HG02870 (cell line): ENCODE data around the gene TGM3.
"Not testable (repeated sequence)": the region's sequence is repeated elsewhere in the genome, so short reads cannot be mapped to it uniquely, and the experiment has no call there.

Source experiments
- ATAC-seq: cut with Tn5 transposase; IDR thresholded peaks from one replicate; pipeline ENCODE4 v1.9.1; 2021; ENCODE audit warnings: mild to moderate bottlenecking, moderate library complexity; ENCODE audit not compliant: unreplicated experiment

TGM3 gene, protein sequence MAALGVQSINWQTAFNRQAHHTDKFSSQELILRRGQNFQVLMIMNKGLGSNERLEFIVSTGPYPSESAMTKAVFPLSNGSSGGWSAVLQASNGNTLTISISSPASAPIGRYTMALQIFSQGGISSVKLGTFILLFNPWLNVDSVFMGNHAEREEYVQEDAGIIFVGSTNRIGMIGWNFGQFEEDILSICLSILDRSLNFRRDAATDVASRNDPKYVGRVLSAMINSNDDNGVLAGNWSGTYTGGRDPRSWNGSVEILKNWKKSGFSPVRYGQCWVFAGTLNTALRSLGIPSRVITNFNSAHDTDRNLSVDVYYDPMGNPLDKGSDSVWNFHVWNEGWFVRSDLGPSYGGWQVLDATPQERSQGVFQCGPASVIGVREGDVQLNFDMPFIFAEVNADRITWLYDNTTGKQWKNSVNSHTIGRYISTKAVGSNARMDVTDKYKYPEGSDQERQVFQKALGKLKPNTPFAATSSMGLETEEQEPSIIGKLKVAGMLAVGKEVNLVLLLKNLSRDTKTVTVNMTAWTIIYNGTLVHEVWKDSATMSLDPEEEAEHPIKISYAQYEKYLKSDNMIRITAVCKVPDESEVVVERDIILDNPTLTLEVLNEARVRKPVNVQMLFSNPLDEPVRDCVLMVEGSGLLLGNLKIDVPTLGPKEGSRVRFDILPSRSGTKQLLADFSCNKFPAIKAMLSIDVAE

DNA sequence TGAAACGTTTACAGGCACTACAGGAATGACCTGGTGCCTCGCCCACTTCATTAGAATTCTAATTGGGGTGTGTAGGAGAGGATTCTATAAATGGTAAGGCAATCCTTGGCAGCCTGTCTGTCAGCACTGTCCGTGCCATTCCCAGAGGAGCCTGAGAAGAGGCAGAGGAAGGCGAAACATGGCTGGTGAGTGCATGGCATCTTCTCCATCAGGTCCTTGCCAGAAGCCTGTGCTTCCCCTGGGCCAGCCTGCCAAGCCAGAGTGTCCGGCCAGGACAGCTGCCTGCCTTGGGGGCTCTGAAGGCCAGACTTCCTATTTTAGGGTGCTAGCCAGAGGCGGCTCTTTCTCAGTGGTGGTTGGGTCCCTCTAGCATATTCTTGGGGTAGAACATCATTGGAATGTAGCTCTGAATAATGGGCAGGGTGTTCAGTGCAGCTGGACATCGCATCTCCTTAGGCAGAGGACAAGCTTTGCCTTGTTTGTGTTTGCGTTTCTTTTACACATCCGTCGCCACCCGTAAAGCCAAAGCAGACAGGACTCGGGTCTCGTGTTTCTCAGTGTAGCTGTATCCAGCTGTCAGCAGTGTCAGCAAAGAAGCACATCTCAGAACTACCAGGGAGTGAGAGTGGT lies at the start of gene TGM3:
TGM3 (plus strand) TSS at position 116 of the 630 bp plus-strand sequence; CDS start at position 179, 63 bp downstream.
- no peak for ATAC-seq

DNA sequence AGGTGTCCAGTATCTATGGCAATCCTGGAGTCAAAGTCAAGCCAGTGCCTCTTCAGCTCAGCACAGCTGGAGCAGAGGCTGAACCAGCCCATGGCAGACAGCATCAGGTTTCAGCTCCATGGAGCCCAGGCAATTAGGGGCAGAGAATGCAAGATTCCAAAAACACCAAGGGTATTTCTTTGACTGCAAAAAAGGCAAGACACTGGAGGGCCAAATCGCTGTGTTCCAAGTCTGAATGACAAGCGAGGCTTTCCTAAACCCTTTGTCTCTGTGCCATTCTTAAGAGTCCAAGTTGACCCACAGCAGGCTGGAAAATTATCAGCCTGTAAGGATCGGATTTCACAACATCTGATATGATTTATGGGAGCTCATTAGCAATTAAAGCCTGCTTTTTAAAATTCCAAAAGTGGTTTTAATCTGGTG lies 49.7 kb upstream of the TGM3 start:
- no peak for ATAC-seq

DNA sequence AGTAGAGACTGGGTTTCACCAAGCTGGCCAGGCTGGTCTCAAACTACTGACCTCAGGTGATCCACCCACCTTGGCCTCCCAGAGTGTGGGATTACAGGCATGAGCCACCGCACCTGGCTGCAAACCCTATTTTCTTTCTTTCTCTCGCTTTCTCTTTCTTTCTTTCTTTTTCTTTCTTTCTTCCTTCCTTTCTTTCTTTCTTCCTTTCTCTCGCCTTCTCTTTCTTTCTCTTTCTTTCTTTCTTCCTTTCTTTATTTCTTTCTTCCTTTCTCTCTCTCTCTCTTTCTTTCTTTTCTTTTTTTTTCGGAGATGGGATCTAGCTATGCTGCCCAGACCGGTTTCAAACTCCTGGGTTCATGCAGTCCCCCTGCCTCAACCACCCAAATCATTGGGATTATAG lies 47.0 kb upstream of the TGM3 start:
- no peak for ATAC-seq

DNA sequence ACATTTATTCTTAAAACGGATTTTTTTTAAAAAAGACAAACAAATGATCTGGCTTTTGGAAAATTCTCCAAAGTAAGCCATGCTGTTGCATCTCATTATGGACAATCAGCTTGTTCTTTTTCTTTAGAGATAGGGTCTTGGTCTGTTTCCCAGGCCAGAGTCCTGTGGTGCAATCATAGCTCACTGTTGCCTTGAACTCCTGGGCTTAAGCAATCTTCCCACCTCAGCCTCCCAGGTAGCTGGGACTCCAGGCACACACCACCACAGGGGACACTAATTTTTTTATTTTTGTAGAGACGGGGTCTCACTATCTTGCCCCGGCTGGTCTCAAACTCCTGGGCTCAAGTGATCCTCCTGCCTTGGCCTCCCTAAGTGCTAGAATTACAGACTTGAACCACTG lies 45.9 kb upstream of the TGM3 start:
- no peak for ATAC-seq

DNA sequence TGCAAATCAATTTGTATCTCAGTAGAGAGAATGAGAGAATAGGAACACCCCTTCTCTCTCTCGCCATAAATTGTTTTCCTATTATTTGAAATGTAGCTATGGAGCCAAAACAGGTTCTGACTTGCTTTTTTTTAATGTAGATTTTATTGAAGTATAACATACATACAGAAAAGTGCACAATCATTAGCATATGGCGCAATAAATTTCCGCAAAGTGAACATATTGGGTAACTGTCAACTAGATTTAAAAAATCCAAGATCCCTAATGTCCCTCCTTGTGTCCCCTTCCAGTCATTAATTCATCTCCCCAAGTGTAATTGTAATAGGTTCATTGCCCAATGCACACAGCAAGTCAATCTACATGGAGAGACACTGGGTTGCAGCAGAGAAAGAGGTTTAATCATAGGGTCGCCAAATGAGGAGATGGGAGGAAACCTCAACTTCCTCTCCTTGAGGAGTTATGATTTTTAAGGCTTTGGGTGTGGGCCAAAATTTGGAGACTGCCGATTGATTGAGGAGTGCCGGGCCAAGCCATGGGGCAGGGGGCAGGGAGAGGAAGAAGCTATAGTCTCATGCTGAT lies 43.3 kb upstream of the TGM3 start:
- ATAC-seq, result no peak

DNA sequence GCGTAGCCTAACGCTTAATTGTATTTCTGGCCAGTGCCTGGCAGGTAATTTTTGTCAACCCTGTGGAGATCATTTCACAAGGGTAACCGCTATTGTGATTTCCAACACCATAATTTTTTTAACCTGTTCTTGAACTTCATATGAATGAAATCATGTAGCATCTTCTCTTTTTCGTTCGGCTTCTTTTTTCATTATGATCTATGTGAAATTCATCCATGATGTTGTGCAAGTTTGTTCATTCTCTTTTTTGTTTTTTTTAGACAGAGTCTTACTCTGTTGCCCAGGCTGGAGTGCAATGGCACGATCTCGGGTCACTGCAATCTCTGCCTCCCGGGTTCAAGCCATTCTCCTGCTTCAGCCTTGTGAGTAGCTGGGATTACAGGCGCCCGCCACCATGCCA lies 42.5 kb upstream of the TGM3 start:
- ATAC-seq, result no peak

DNA sequence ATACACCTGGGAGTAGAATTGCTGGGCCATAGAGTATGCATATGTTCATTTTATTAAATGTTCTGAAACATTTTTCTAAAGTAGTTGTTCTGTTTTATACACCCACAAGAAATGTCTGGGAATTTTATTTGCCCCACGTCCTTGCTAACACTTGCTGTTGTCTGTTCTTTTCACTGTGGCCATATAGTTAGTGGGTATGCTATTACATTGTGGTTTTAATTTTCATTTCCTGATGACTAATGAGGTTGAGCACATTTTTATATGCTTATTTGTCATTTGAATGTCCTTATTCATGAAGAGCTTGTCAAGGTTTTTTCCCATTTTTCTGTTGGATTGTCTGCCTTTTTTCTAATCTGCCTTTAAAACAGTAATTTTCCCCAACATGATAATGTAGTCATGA lies 41.5 kb upstream of the TGM3 start:
- ATAC-seq, result no peak

DNA sequence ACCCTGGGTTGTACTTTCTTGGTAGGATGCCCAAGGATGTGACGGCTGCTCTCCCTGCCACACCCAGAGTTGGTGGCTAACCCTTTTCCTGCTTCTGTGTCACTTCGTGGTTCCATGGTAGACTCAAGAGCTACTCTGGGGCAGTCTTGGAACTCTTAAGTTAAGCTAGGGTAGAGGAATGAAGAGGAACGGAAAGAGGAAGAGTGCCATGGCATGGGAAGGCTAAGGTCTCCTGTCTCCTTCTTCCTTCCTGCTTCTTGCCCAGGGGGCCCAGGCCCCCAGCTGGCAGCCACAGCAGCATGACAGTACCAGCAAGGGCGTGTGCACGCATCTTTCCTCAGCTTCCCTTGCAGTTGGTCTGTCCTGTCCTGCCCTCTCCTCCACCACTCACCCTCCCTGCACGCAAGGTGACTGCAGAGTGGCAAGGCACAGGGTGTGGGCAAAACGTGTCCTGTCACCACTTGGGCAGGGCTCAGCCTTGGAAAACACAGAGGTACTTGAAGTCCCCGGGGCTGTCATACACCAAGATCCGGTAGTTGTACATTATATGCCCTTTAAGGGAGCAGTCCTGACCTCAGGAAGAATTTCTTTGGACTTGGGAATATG lies 39.8 kb upstream of the TGM3 start:
- no peak for ATAC-seq

DNA sequence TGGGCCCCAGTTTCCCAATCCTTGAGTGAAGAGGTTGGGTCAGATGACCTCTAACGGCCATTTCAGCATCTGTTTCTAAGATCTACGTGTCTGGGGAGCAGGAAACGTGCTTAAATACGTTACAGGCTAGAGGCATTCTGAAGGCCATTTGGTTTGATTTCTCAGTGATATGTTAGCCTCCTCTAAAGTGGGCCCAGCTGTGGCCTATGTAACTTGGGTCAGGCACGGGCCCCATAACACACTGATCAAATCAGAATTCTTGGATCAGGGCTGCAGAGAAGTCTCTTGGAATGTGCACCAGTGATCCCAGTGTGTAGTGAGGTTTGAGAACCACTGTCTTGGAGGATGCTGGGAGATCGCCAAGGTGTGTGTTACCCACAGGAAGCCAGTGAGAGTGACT lies 36.1 kb upstream of the TGM3 start:
- no peak for ATAC-seq

DNA sequence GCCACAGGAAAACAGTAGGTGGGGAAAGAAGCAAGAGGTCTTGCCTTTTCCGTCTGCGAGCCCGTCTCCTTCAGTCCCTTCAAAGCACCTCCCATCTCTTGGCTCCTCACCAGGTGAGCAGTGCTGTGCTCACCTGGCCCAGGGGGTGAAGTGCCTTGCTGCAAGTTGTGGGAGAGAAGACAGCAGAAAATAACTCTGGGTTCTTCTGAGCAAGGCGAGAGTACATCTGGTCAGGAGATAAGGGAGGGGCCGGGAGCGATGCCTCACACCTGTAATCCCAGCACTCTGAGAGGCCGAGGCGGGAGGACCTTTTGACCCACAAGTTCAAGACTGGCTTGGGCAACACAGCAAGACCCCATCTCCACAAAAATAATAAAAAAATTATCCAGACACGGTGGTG lies 35.6 kb upstream of the TGM3 start:
- no peak for ATAC-seq

DNA sequence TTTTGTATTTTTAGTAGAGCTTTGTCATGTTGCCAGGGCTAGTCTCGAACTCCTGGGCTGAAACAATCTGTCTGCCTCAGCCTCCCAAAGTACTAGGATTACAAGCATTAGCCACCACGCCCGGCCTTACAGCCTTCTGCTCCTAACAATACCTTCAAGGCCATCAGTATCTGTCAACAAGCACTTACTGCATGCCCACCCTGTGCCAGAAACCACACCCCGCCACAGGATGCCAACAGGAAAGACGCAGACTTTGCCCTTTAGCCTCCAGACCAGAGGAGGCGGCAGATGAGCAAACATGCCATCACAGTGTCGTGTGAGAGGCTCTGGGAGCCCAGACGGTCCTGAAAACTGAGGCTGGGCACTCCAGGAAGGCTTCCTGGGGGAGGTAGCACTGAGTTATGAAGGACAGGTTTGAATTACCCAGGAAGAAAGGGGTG lies 34.7 kb upstream of the TGM3 start:
- ATAC-seq, result no peak

DNA sequence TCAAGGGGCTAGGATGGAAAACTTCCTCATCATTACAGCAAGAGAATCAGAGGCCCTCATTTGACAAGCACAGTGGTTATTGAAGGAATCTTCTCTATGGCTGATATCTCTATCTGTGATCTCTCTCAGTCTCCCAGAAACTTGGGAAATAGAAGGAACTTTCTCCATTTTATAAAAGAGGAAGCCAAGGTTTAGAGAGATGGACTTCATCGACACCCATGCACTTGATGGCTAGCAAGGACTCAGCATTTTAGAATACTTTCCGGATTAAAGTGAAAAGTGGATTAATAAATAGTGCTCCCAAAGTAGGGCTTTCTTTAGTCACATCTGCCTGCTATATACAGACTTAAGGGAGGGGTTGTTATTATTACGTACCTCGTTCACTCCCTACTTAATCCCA lies 34.2 kb upstream of the TGM3 start:
- no peak for ATAC-seq

DNA sequence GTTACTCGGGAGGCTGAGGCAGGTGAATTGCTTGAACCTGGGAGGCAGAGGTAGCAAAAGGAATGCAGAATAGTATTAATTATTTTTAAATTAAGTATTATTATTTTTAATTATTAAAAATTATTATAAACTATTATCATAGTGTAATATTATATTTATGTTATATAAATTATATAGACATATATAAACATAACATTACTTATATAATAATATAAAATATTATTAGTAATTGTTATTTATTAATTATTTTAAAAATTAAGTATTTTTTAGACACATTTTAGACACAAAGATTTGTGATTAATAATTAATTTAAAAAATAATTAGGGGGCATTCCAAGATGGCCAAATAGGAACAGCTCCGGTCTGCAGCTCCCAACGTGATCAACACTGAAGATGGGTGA lies 31.7 kb upstream of the TGM3 start:
- ATAC-seq, result no peak

DNA sequence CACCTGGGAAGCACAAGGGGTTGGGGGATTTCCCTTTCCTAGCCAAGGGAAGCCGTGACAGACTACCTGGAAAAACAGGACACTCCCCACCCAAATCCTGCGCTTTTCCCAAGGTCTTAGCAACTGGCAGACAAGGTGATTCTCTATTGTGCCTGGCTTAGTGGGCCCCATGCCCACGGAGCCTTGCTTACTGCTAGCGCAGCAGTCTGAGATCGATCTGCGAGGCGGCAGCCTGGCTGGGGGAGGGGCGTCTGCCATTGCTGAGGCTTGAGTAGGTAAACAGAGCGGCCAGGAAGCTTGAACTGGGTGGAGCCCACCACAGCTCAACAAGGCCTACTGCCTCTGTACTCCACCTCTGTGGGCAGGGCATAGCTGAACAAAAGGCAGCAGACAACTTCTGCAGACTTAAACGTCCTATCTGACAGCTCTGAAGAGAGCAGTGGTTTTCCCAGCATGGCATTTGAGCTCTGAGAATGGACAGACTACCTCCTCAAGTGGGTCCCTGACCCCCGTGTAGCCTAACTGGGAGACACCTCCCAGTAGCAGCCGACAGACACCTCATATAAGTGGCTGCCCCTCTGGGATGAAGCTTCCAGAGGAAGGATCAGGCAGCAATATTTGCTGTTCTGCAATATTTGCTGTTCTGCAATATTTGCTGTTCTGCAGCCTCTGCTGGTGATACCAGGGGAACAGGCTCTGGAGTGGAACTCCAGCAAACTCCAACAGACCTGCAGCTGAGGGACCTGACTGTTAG lies 31.0 kb upstream of the TGM3 start:
- not testable (repeated sequence) for ATAC-seq

DNA sequence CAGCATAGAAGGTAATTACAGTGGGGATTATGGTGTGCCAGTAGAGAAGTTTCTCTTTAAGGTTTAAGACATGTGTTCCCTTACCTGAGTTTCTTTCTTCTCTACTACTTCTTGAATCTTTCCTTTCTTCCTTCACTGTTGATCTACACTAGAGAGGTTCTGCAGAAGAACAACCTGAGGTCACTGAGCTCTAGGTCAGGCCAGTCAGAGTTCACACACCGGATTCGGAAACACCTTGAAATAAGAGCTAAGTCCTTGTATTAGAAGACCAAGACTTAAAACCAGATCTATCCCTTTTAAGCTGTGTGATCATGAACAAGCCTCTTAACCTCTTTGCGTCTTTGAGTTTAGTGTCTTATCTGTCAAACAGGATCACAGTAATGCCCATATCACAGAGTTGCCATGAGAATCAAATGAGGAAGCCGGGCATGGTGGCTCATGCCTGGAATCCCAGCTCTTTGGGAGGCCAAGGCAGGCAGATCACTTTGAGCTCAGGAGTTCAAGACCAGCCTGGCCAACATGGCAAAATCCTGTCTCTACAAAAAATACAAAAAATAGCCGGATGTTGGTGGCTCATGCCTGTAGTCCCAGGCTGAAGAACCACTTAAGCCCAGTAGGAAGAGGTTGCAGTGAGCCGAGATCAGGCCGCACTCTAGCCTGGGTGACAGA lies 22.0 kb upstream of the TGM3 start:
- ATAC-seq, result no peak

DNA sequence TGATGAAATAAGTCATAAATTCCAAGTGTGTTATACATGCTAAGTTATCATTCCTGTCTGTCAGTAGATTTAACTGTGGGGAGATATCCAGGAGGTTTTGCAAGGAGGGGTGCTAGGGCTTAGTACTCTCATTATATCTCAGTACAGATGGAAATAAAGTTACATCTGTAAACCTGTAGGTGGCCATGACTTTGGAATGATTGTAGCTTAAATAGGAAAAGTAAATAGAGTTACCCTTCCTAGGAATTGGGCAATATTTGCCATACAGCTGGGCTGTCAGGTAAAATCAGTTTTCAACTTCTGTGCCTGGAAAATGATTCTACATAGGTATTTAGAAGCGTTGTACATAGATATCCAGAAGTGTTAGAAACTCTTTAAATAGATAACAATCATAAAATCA lies 19.8 kb upstream of the TGM3 start:
- ATAC-seq, result no peak

DNA sequence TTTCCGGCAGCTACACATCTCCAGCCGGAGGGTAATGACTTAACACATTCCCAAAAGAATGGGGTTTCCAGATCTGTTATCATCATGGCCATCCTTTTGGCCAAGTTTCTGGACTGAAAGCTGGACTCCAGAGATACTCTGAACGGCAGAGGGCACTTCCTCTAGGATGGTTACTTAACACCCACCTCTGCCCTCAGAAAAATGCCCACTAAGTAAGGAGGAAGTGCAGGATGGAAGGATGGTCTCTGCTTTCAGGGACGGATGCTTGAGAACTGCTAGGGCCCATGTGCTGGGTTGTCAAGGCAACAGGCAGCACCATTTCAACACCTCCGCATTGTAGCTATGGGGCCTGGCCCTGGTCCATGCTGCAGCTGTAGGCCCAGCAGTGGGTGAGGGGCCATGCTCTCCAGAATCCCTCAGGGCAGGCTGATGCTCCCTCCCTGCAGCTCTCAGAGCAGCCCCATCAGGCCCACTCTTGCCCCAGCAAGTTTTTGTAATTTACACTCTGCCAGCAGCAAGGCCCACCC lies 16.5 kb upstream of the TGM3 start:
- ATAC-seq, result no peak

DNA sequence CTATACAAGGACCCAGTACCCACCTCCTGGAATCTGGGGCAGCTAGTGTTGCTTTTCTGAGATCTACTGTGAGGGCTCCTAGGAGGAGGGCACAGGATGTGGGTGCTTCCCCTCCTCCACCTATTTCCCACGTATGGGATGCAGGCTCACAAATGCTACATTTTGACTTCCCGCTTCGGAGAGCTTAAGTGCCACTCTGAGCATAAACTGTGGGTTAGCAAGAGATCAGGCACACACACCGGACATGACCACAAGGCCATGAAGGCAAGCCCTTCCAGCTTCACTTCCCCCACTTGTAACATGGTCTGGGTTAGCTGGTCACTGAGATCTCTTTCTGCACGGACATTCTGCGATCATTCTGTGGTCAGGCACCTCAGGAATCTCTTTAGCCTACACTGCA lies 15.7 kb upstream of the TGM3 start:
- ATAC-seq, result no peak

DNA sequence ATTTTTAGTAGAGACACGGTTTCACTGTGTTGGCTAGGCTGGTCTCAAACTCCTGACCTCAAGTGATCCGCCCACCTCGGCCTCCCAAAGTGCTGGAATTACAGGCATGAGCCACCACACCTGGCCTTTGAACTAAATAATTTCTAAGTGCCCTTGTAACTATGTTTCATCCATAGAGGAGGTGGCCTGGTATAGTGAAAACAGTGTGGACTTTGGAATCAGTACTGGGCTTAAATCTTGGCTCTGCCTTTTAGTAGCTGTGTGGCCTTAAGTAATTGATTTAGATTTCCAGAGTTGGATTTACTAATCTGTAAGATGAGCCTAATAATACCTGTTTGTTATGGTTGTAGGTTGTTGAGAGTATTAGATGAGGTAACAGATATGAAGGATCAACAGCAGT lies 14.2 kb upstream of the TGM3 start:
- no peak for ATAC-seq

DNA sequence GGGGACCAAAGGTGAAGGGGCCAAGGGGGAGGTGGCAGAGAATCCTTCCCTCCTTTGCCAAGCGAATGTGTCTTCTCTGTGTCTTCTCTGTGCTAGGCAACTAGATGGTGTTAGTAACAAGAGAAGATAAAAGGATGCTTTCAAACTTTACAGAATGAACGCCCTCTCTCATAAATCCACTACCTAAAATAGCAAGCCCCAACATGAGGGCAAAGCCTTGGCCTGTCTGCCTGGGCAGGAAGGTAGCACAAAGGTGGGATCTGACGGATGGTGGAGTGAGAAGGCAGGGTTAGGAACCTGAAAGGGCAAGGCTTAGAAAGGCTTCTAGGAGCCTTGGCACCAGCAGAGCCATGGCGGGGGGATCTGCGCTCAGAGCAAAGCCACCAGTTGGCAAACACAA lies 13.6 kb upstream of the TGM3 start:
- no peak for ATAC-seq
